Osteoblast (primary cell): ENCODE measurements around the gene TAAR9. TPM values are rescaled to one million over a fixed set of nuclear protein-coding genes. Genes with fewer than 3 reads are reported as not detected.

Experiments
- DNase-seq: peaks from one replicate; pipeline ENCODE4 v3.0.0; 2011; ENCODE audit warnings: low spot score, mixed read lengths; ENCODE audit not compliant: insufficient read length; ENCODE audit errors: missing footprints
- H2AFZ ChIP-seq: 2 replicates; pipeline ENCODE4 v1.6.0; 2011; ENCODE audit warnings: mild to moderate bottlenecking, low read length
- H3K27ac ChIP-seq: 2 replicates; pipeline ENCODE4 v1.5.1; 2011; ENCODE audit warnings: mild to moderate bottlenecking, low read depth, low read length, moderate library complexity
- H3K27me3 ChIP-seq: 2 replicates; pipeline ENCODE4 v1.6.0; 2012; ENCODE audit warnings: mild to moderate bottlenecking, control low read depth, inconsistent platforms, low read length, moderate library complexity; ENCODE audit not compliant: insufficient read depth
- H3K36me3 ChIP-seq: 2 replicates; pipeline ENCODE4 v1.5.1; 2011; ENCODE audit warnings: mild to moderate bottlenecking, low read length, control low read depth, moderate library complexity; ENCODE audit not compliant: insufficient read depth
- H3K4me1 ChIP-seq: 2 replicates; pipeline ENCODE4 v1.5.1; 2011; ENCODE audit warnings: mild to moderate bottlenecking, low read length, control low read depth, moderate library complexity; ENCODE audit not compliant: insufficient read depth
- H3K4me2 ChIP-seq: 2 replicates; pipeline ENCODE4 v1.6.0; 2011; ENCODE audit warnings: mild to moderate bottlenecking, low read length; ENCODE audit not compliant: insufficient read depth
- H3K4me3 ChIP-seq: fragments of 200-600 bp; sonication (generic); 3 replicates; pipeline ENCODE4 v1.5.1; 2012; ENCODE audit warnings: mild to moderate bottlenecking, low read length, inconsistent platforms; ENCODE audit not compliant: insufficient read depth
- H3K79me2 ChIP-seq: 2 replicates; pipeline ENCODE4 v1.6.0; 2012; ENCODE audit warnings: mild to moderate bottlenecking, low read length, control low read depth, inconsistent platforms; ENCODE audit not compliant: insufficient read depth
- H3K9me3 ChIP-seq: 2 replicates; pipeline ENCODE4 v1.5.1; 2011; ENCODE audit warnings: low read depth, low read length, control low read depth
- H4K20me1 ChIP-seq: 2 replicates; pipeline ENCODE4 v1.6.0; 2012; ENCODE audit warnings: mild to moderate bottlenecking, low read length, control low read depth; ENCODE audit not compliant: insufficient read depth
- CTCF ChIP-seq: IDR thresholded peaks from 2 replicates; pipeline ENCODE4 v1.5.1; 2011; ENCODE audit warnings: mild to moderate bottlenecking, low read depth, low read length, moderate library complexity; ENCODE audit errors: extremely low read depth
- total RNA-seq: library from RNA; depleted of rRNA; stranded (reverse); fragments of >200 nt; gene quantifications from 2 replicates; pipeline ENCODE4 v1.2.3, GENCODE V29; 2012

Gene TAAR9
- total RNA-seq, 1 donor, result not detected

GRCh38 chr6:132537145-132537544 is 932 bp upstream of the TAAR9 start:
- TF ChIP-seq CTCF, result no peak
- Histone ChIP-seq H3K4me1 (no peaks in the 10 kb centered on the region), H2AFZ (no peak overlapping the region), H3K27me3 (peaks cover 58% of the 10 kb centered on the region), H3K79me2 (no peaks in the 10 kb centered on the region), H3K27ac (no peak overlapping the region), H3K4me3 (no peak overlapping the region), H3K9me3 (no peaks in the 10 kb centered on the region), H4K20me1 (no peaks in the 10 kb centered on the region), H3K4me2 (no peak overlapping the region), H3K36me3 (no peaks in the 10 kb centered on the region)
- no peak for DNase-seq

GRCh38 chr6:132544826-132545225 is 6.7 kb downstream of the TAAR9 start:
- no peaks in the 10 kb centered on the region for H4K20me1 ChIP-seq
- no peak overlapping the region for H2AFZ ChIP-seq
- no peak overlapping the region for H3K4me2 ChIP-seq
- H3K36me3 ChIP-seq, result no peaks in the 10 kb centered on the region
- H3K9me3 ChIP-seq, result no peaks in the 10 kb centered on the region
- H3K27me3 ChIP-seq, result peaks cover 43% of the 10 kb centered on the region
- no peaks in the 10 kb centered on the region for H3K4me1 ChIP-seq
- no peaks in the 10 kb centered on the region for H3K79me2 ChIP-seq
- no peak overlapping the region for H3K27ac ChIP-seq
- TF ChIP-seq CTCF, result no peak
- DNase-seq, result no peak
- H3K4me3 ChIP-seq, result no peak overlapping the region

- TF ChIP-seq CTCF, result no peak
- no peaks in the 10 kb centered on the region for H3K4me1 ChIP-seq
- peaks cover 16% of the 10 kb centered on the region for H3K27me3 ChIP-seq
- no peak overlapping the region for H3K4me3 ChIP-seq
- H3K36me3 ChIP-seq, result no peaks in the 10 kb centered on the region
- H2AFZ ChIP-seq, result no peak overlapping the region
- DNase-seq, result no peak
- H4K20me1 ChIP-seq, result no peaks in the 10 kb centered on the region
- H3K27ac ChIP-seq, result no peak overlapping the region
- no peaks in the 10 kb centered on the region for H3K9me3 ChIP-seq
- H3K4me2 ChIP-seq, result no peak overlapping the region
- no peaks in the 10 kb centered on the region for H3K79me2 ChIP-seq
These were observed 10.8 kb downstream of the TAAR9 start for GRCh38 chr6:132548746-132549463.

GRCh38 chr6:132551214-132551613 is 13.1 kb downstream of the TAAR9 start:
- no peak overlapping the region for H3K4me2 ChIP-seq
- TF ChIP-seq CTCF, result no peak
- no peaks in the 10 kb centered on the region for H4K20me1 ChIP-seq
- H3K36me3 ChIP-seq, result no peaks in the 10 kb centered on the region
- H3K27me3 ChIP-seq, result peaks cover 27% of the 10 kb centered on the region
- no peak for DNase-seq
- H3K4me1 ChIP-seq, result no peaks in the 10 kb centered on the region
- no peaks in the 10 kb centered on the region for H3K79me2 ChIP-seq
- H3K4me3 ChIP-seq, result no peak overlapping the region
- H2AFZ ChIP-seq, result no peak overlapping the region
- no peaks in the 10 kb centered on the region for H3K9me3 ChIP-seq
- no peak overlapping the region for H3K27ac ChIP-seq
